A673 (cell line): Measurements from ENCODE around the gene ARHGAP26.

Source experiments
- EZH2 ChIP-seq: fragments of 200-600 bp; sonication (generic); IDR thresholded peaks from 2 replicates; pipeline ENCODE4 v1.6.1; 2017; ENCODE audit warnings: borderline replicate concordance, low read depth, mild to moderate bottlenecking, mixed read lengths, antibody characterized with exemption, low read length; ENCODE audit not compliant: poor library complexity, severe bottlenecking
- TF ChIP-seq, protein P1 (sequence below): fragments of 300-800, 200-600 bp; sonication (generic); conservative IDR thresholded peaks from 2 replicates; pipeline ENCODE4 v1.5.1; 2017; ENCODE audit warnings: low read depth, mild to moderate bottlenecking, antibody characterized with exemption, low read length, moderate library complexity, mixed read lengths

DNA sequence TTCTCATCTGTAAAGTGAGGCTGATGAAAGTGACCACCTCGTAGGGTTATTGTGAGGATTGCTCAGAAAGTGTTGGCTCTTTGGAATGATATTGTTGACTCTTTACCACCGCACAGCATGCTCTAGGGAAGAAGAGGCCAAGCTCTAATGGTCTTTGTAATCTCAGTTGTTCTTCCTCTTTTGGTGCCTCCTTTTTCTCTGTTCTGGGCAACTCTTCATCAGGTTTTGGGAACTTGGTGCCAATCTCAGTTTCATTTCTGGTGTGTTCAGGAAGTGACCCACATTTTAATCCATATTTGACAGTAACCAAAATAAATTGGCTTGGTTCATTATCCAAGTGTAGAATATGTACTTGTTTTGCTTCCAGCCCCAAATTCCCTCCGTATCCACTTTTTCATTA lies 25.1 kb downstream of the ARHGAP26 start:
- TF ChIP-seq, protein P1, sequence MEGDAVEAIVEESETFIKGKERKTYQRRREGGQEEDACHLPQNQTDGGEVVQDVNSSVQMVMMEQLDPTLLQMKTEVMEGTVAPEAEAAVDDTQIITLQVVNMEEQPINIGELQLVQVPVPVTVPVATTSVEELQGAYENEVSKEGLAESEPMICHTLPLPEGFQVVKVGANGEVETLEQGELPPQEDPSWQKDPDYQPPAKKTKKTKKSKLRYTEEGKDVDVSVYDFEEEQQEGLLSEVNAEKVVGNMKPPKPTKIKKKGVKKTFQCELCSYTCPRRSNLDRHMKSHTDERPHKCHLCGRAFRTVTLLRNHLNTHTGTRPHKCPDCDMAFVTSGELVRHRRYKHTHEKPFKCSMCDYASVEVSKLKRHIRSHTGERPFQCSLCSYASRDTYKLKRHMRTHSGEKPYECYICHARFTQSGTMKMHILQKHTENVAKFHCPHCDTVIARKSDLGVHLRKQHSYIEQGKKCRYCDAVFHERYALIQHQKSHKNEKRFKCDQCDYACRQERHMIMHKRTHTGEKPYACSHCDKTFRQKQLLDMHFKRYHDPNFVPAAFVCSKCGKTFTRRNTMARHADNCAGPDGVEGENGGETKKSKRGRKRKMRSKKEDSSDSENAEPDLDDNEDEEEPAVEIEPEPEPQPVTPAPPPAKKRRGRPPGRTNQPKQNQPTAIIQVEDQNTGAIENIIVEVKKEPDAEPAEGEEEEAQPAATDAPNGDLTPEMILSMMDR = no peak
- TF ChIP-seq EZH2 = no peak
